ENCODE results near the gene USP49.

- TF ChIP-seq POLR2A (IDR thresholded peaks at IDR 0.05; ENCODE audit: low read depth, low read length) (no peak), FOS (IDR thresholded peaks at IDR 0.05; ENCODE audit: low read depth, low read length) (no peak), NFE2L2 (IDR thresholded peaks at IDR 0.05; ENCODE audit: low read depth, low read length) (no peak), MXI1 (IDR thresholded peaks at IDR 0.05; ENCODE audit: borderline replicate concordance, low read depth, low read length) (no peak), USF2 (IDR thresholded peaks at IDR 0.05; ENCODE audit: low read depth, low read length) (no peak)
- TF ChIP-seq, protein P1, sequence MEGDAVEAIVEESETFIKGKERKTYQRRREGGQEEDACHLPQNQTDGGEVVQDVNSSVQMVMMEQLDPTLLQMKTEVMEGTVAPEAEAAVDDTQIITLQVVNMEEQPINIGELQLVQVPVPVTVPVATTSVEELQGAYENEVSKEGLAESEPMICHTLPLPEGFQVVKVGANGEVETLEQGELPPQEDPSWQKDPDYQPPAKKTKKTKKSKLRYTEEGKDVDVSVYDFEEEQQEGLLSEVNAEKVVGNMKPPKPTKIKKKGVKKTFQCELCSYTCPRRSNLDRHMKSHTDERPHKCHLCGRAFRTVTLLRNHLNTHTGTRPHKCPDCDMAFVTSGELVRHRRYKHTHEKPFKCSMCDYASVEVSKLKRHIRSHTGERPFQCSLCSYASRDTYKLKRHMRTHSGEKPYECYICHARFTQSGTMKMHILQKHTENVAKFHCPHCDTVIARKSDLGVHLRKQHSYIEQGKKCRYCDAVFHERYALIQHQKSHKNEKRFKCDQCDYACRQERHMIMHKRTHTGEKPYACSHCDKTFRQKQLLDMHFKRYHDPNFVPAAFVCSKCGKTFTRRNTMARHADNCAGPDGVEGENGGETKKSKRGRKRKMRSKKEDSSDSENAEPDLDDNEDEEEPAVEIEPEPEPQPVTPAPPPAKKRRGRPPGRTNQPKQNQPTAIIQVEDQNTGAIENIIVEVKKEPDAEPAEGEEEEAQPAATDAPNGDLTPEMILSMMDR (conservative IDR thresholded peaks at IDR 0.05; ENCODE audit: low read depth, low read length): no peak
These were observed 7.8 kb downstream of the USP49 start for GRCh38 chr6:41887331-41887751.

Measured in IMR-90 (cell line).